Astrocyte of the cerebellum (primary cell): ENCODE data around the gene CORO2A.

Experiments used
- DNase-seq: peaks from one replicate; pipeline ENCODE4 v3.0.0-alpha.2; 2011; ENCODE audit warnings: low read depth
- H3K4me3 ChIP-seq: 2 replicates; pipeline ENCODE4 v1.5.1; 2011; ENCODE audit warnings: mild to moderate bottlenecking, low read depth, low read length, moderate library complexity
- CTCF ChIP-seq: IDR thresholded peaks from 2 replicates; pipeline ENCODE4 v1.5.1; 2012; ENCODE audit warnings: low read length, low read depth, moderate library complexity, mild to moderate bottlenecking; ENCODE audit errors: missing control alignments
- in situ Hi-C: cut with HindIII; loops from 2 replicates; pipeline ENCODE4 v1.10.0; 2017; ENCODE audit warnings: low sequenced_read_pairs

Gene CORO2A

GRCh38 chr9:98220911-98221310 is 28.5 kb upstream of the CORO2A start:
- DNase-seq: no peak
- TF ChIP-seq CTCF: no peak
- in situ Hi-C loops: no loop called here
- no peak overlapping the region for H3K4me3 ChIP-seq

GRCh38 chr9:98219794-98220370 is 27.4 kb upstream of the CORO2A start:
- H3K4me3 ChIP-seq: no peak overlapping the region
- DNase-seq: no peak
- in situ Hi-C loops: no loop called here
- no peak for TF ChIP-seq CTCF

GRCh38 chr9:98219364-98219716 is 26.9 kb upstream of the CORO2A start:
- H3K4me3 ChIP-seq: no peak overlapping the region
- in situ Hi-C loops: no loop called here
- no peak for TF ChIP-seq CTCF
- DNase-seq: no peak

GRCh38 chr9:98218562-98219363 is 26.3 kb upstream of the CORO2A start:
- peak; percentile 22 for DNase-seq
- TF ChIP-seq CTCF: no peak
- in situ Hi-C loops: no loop called here

GRCh38 chr9:98217255-98217654 is 24.8 kb upstream of the CORO2A start:
- TF ChIP-seq CTCF: no peak
- no peak for DNase-seq

More at GRCh38 chr9:98218562-98219363, 26.3 kb upstream of the CORO2A start:
- no peak overlapping the region for H3K4me3 ChIP-seq

GRCh38 chr9:98216391-98216790 is 24.0 kb upstream of the CORO2A start:
- no peak for DNase-seq
- in situ Hi-C loops: no loop called here
- H3K4me3 ChIP-seq: no peak overlapping the region
- TF ChIP-seq CTCF: no peak

More at GRCh38 chr9:98217255-98217654, 24.8 kb upstream of the CORO2A start:
- no peak overlapping the region for H3K4me3 ChIP-seq
- in situ Hi-C loops: no loop called here
